Measurements from ENCODE around the gene HSD3B2.

HSD3B2 gene

GRCh38 chr1:119419109-119419508 lies 4.2 kb downstream of the HSD3B2 start:
- WGBS: 93% methylated on average over 4 of the region's 5 CpGs
- peaks cover 22 to 23% of the 10 kb centered on the region in 2 experiments for H3K27me3 ChIP-seq (ENCODE audit: control insufficient read depth in 1 of 2, insufficient read depth in 1 of 2, low read length in 2 of 2)
- H2BK120ac ChIP-seq (ENCODE audit: low read depth, low read length): no peak overlapping the region
- H3K79me1 ChIP-seq (replicated peaks; ENCODE audit: low read length, poor library complexity, severe bottlenecking): no peaks in the 10 kb centered on the region
- no peak overlapping the region for H3K18ac ChIP-seq (ENCODE audit: low read depth in 1 of 2, low read length in 2 of 2)
- H3K27ac ChIP-seq (ENCODE audit: low read length, poor library complexity, severe bottlenecking): no peak overlapping the region
- no peak overlapping the region for H4K91ac ChIP-seq (ENCODE audit: low read length)
- no peak overlapping the region for H3K4me2 ChIP-seq (ENCODE audit: low read length, poor library complexity, severe bottlenecking)
- no peak overlapping the region for H3K4ac ChIP-seq (ENCODE audit: low read depth in 1 of 2, low read length in 2 of 2)
- H2BK15ac ChIP-seq (ENCODE audit: low read depth, poor library complexity, severe bottlenecking): no peak overlapping the region
- no peak overlapping the region for H2BK12ac ChIP-seq (ENCODE audit: low read length in 2 of 2)
- H4K8ac ChIP-seq (ENCODE audit: low read length): no peak overlapping the region
- H2BK5ac ChIP-seq (ENCODE audit: low read depth, low read length, poor library complexity, severe bottlenecking): no peak overlapping the region
- H3K4me3 ChIP-seq (ENCODE audit: insufficient read depth in 1 of 2, low read depth in 1 of 2, low read length in 2 of 2): no peak overlapping the region
- no peak overlapping the region for H2AK5ac ChIP-seq (ENCODE audit: low read length, severe bottlenecking)
- H3K9ac ChIP-seq (ENCODE audit: low read length): no peak overlapping the region
- H3K14ac ChIP-seq (ENCODE audit: low read length in 2 of 2): no peak overlapping the region
- H3K4me1 ChIP-seq (ENCODE audit: control insufficient read depth, insufficient read depth, low read depth, low read length): no peaks in the 10 kb centered on the region
- DNase-seq: no peak
- no peaks in the 10 kb centered on the region for H3K36me3 ChIP-seq (ENCODE audit: control insufficient read depth in 1 of 2, insufficient read depth in 2 of 2, low read depth in 1 of 2, low read length in 2 of 2)
- H3K23ac ChIP-seq (ENCODE audit: low read length in 2 of 2): no peak overlapping the region
- H2AFZ ChIP-seq (ENCODE audit: low read depth, low read length): no peak overlapping the region
- H3K9me3 ChIP-seq (ENCODE audit: control insufficient read depth, low read length): no peaks in the 10 kb centered on the region

- no peak overlapping the region for H3K14ac ChIP-seq (ENCODE audit: low read length in 2 of 2)
These were observed 5.7 kb downstream of the HSD3B2 start for GRCh38 chr1:119420638-119421037.

GRCh38 chr1:119422631-119423030 lies 7.7 kb downstream of the HSD3B2 start:
- no peak overlapping the region for H2AFZ ChIP-seq (ENCODE audit: low read depth, low read length)
- H3K4me2 ChIP-seq (ENCODE audit: low read length, poor library complexity, severe bottlenecking): no peak overlapping the region
- H3K9me3 ChIP-seq (ENCODE audit: control insufficient read depth, low read length): no peaks in the 10 kb centered on the region
- no peak overlapping the region for H3K4me3 ChIP-seq (ENCODE audit: insufficient read depth in 1 of 2, low read depth in 1 of 2, low read length in 2 of 2)
- no peak overlapping the region for H2BK120ac ChIP-seq (ENCODE audit: low read depth, low read length)
- no peaks in the 10 kb centered on the region for H3K36me3 ChIP-seq (ENCODE audit: control insufficient read depth in 1 of 2, insufficient read depth in 2 of 2, low read depth in 1 of 2, low read length in 2 of 2)
- no peak overlapping the region for H4K8ac ChIP-seq (ENCODE audit: low read length)
- H3K79me1 ChIP-seq (replicated peaks; ENCODE audit: low read length, poor library complexity, severe bottlenecking): no peaks in the 10 kb centered on the region
- no peak overlapping the region for H2AK5ac ChIP-seq (ENCODE audit: low read length, severe bottlenecking)
- peaks cover 4 to 7% of the 10 kb centered on the region in 2 experiments for H3K27me3 ChIP-seq (ENCODE audit: control insufficient read depth in 1 of 2, insufficient read depth in 1 of 2, low read length in 2 of 2)
- H3K4ac ChIP-seq (ENCODE audit: low read depth in 1 of 2, low read length in 2 of 2): no peak overlapping the region
- no peak for DNase-seq
- no peak overlapping the region for H3K14ac ChIP-seq (ENCODE audit: low read length in 2 of 2)
- no peak overlapping the region for H2BK5ac ChIP-seq (ENCODE audit: low read depth, low read length, poor library complexity, severe bottlenecking)
- H4K91ac ChIP-seq (ENCODE audit: low read length): no peak overlapping the region
- no peak overlapping the region for H2BK12ac ChIP-seq (ENCODE audit: low read length in 2 of 2)
- H3K27ac ChIP-seq (ENCODE audit: low read length, poor library complexity, severe bottlenecking): no peak overlapping the region
- H3K23ac ChIP-seq (ENCODE audit: low read length in 2 of 2): no peak overlapping the region
- H3K18ac ChIP-seq (ENCODE audit: low read depth in 1 of 2, low read length in 2 of 2): no peak overlapping the region
- no peak overlapping the region for H3K9ac ChIP-seq (ENCODE audit: low read length)
- H2BK15ac ChIP-seq (ENCODE audit: low read depth, poor library complexity, severe bottlenecking): no peak overlapping the region
- H3K4me1 ChIP-seq (ENCODE audit: control insufficient read depth, insufficient read depth, low read depth, low read length): no peaks in the 10 kb centered on the region

More at GRCh38 chr1:119420638-119421037, 5.7 kb downstream of the HSD3B2 start:
- H3K79me1 ChIP-seq (replicated peaks; ENCODE audit: low read length, poor library complexity, severe bottlenecking): no peaks in the 10 kb centered on the region
- no peak overlapping the region for H3K9ac ChIP-seq (ENCODE audit: low read length)
- no peak overlapping the region for H2BK15ac ChIP-seq (ENCODE audit: low read depth, poor library complexity, severe bottlenecking)
- H3K27me3 ChIP-seq (ENCODE audit: control insufficient read depth in 1 of 2, insufficient read depth in 1 of 2, low read length in 2 of 2): peaks cover 15 to 22% of the 10 kb centered on the region in 2 experiments
- no peak overlapping the region for H3K4ac ChIP-seq (ENCODE audit: low read depth in 1 of 2, low read length in 2 of 2)
- no peak overlapping the region for H2BK12ac ChIP-seq (ENCODE audit: low read length in 2 of 2)
- no peak overlapping the region for H3K4me3 ChIP-seq (ENCODE audit: insufficient read depth in 1 of 2, low read depth in 1 of 2, low read length in 2 of 2)
- H2AK5ac ChIP-seq (ENCODE audit: low read length, severe bottlenecking): no peak overlapping the region
- H2BK120ac ChIP-seq (ENCODE audit: low read depth, low read length): no peak overlapping the region
- H3K4me1 ChIP-seq (ENCODE audit: control insufficient read depth, insufficient read depth, low read depth, low read length): no peaks in the 10 kb centered on the region
- H2BK5ac ChIP-seq (ENCODE audit: low read depth, low read length, poor library complexity, severe bottlenecking): no peak overlapping the region
- H3K9me3 ChIP-seq (ENCODE audit: control insufficient read depth, low read length): no peaks in the 10 kb centered on the region
- no peak overlapping the region for H4K91ac ChIP-seq (ENCODE audit: low read length)
- no peak overlapping the region for H2AFZ ChIP-seq (ENCODE audit: low read depth, low read length)
- H3K27ac ChIP-seq (ENCODE audit: low read length, poor library complexity, severe bottlenecking): no peak overlapping the region
- DNase-seq: no peak
- no peak overlapping the region for H4K8ac ChIP-seq (ENCODE audit: low read length)
- H3K18ac ChIP-seq (ENCODE audit: low read depth in 1 of 2, low read length in 2 of 2): no peak overlapping the region
- H3K36me3 ChIP-seq (ENCODE audit: control insufficient read depth in 1 of 2, insufficient read depth in 2 of 2, low read depth in 1 of 2, low read length in 2 of 2): no peaks in the 10 kb centered on the region
- H3K4me2 ChIP-seq (ENCODE audit: low read length, poor library complexity, severe bottlenecking): no peak overlapping the region
- no peak overlapping the region for H3K23ac ChIP-seq (ENCODE audit: low read length in 2 of 2)

- H3K23ac ChIP-seq (ENCODE audit: low read length in 2 of 2): no peak overlapping the region
- no peak overlapping the region for H3K9ac ChIP-seq (ENCODE audit: low read length)
- H3K27me3 ChIP-seq (ENCODE audit: control insufficient read depth in 1 of 2, insufficient read depth in 1 of 2, low read length in 2 of 2): peaks cover 24 to 34% of the 10 kb centered on the region in 2 experiments
- DNase-seq: no peak
- H3K14ac ChIP-seq (ENCODE audit: low read length in 2 of 2): no peak overlapping the region
- WGBS: no CpG with 5 or more reads among the region's 2 CpGs
- H3K4me1 ChIP-seq (ENCODE audit: control insufficient read depth, insufficient read depth, low read depth, low read length): no peaks in the 10 kb centered on the region
- H2BK5ac ChIP-seq (ENCODE audit: low read depth, low read length, poor library complexity, severe bottlenecking): no peak overlapping the region
- H2BK12ac ChIP-seq (ENCODE audit: low read length in 2 of 2): no peak overlapping the region
- H2AK5ac ChIP-seq (ENCODE audit: low read length, severe bottlenecking): no peak overlapping the region
- H3K4me2 ChIP-seq (ENCODE audit: low read length, poor library complexity, severe bottlenecking): no peak overlapping the region
- no peak overlapping the region for H2AFZ ChIP-seq (ENCODE audit: low read depth, low read length)
- H3K4ac ChIP-seq (ENCODE audit: low read depth in 1 of 2, low read length in 2 of 2): no peak overlapping the region
- no peaks in the 10 kb centered on the region for H3K9me3 ChIP-seq (ENCODE audit: control insufficient read depth, low read length)
- no peak overlapping the region for H4K91ac ChIP-seq (ENCODE audit: low read length)
- H3K4me3 ChIP-seq (ENCODE audit: insufficient read depth in 1 of 2, low read depth in 1 of 2, low read length in 2 of 2): no peak overlapping the region
- H2BK15ac ChIP-seq (ENCODE audit: low read depth, poor library complexity, severe bottlenecking): no peak overlapping the region
- no peak overlapping the region for H3K18ac ChIP-seq (ENCODE audit: low read depth in 1 of 2, low read length in 2 of 2)
- H2BK120ac ChIP-seq (ENCODE audit: low read depth, low read length): no peak overlapping the region
- no peak overlapping the region for H3K27ac ChIP-seq (ENCODE audit: low read length, poor library complexity, severe bottlenecking)
- no peaks in the 10 kb centered on the region for H3K36me3 ChIP-seq (ENCODE audit: control insufficient read depth in 1 of 2, insufficient read depth in 2 of 2, low read depth in 1 of 2, low read length in 2 of 2)
- H3K79me1 ChIP-seq (replicated peaks; ENCODE audit: low read length, poor library complexity, severe bottlenecking): no peaks in the 10 kb centered on the region
- H4K8ac ChIP-seq (ENCODE audit: low read length): no peak overlapping the region
These were observed 14.0 kb downstream of the HSD3B2 start for GRCh38 chr1:119428991-119429390.

Measured in mesenchymal stem cell (in vitro differentiated cells and primary cell).